ENCODE results near the gene CHSY1.
"Not testable (repeated sequence)": the region's sequence is repeated elsewhere in the genome, so short reads cannot be mapped to it uniquely, and the experiment has no call there.

The CHSY1 gene

GRCh38 chr15:101244036-101244781 lies 7.6 kb downstream of the CHSY1 start:
- DNase-seq: no peak

DNA sequence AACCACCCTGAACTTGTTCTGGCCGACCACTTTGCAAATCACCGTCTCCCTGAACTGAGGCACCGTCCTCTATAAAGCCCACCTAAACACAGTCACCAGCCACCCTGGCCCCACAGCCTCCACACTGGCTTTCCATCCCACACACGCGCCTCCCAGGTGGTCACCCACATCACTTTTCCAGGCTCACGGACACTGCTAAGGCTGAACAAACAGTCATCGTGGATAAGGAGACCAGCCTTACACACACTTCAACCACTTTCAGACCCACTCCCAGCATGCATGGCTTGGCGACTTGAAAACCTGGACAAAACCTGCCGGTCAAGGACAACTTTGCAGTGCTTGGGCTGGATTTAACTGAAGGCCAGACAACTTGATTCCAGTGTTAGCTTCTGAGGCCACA lies 8.4 kb downstream of the CHSY1 start:
- no peak for DNase-seq

DNA sequence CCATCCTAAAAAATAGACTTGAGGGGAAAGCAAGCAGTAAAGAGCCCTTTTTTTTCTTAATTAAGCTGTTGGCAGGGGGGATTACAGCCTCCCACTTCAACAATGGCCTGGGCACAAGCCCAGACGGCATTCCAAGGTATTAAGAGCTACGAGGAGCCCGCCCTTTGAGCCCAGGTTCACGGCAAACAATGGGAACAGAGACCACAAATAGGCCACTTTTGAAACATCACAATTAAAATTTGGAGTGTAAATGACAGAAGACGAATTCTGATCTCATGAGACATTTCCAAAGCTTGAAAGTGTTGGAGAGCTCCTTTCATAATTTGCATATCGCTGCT lies 8.9 kb downstream of the CHSY1 start:
- no peak for DNase-seq

GRCh38 chr15:101242160-101242998 lies 9.5 kb downstream of the CHSY1 start:
- peak; percentile 77 to 85 for DNase-seq

DNA sequence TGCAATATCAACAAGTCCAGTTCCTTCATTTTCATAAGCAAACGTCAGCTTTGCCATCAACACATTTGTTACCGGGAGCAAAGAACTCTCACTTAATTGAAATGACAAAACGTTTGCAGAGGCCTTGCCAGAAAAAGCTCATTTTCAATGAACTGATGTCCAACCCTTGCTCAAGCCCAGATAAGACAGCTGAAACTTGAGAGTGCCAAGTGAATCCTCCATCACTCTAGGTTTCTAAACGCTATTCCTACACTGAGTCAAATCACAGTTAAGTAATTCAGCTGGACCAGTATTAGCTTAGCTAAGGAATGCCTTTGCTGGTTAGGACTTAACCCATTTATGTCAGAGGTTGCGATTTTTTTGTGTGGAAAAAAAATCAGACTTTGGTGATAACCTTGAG lies 11.5 kb downstream of the CHSY1 start:
- no peak for DNase-seq

GRCh38 chr15:101239724-101240136 lies 12.1 kb downstream of the CHSY1 start:
- DNase-seq: peak; percentile 28 to 46

GRCh38 chr15:101237251-101237650 lies 14.6 kb downstream of the CHSY1 start:
- peak; percentile 45 to 60 for DNase-seq

- DNase-seq: no peak
Measured at GRCh38 chr15:101233651-101234280, 18.1 kb downstream of the CHSY1 start.

DNA sequence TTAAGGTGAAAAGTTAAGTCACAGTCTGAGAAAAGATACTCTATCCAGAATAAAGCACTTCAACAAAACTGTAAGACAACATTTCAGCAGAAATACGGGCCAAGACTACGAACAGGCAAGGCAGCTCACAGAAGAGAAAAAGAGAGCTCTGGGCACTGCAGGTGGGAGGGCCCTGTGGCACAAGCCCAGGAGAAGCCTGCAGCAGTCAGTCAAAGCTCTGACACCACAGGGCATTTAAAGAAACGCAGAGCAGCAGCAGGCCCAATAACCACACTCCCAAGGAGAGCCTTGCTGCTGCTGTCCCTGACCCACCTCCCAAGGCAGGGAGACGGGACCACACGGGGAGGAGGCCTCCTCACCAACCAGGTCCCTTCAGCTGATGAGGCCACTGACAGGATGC lies 19.2 kb downstream of the CHSY1 start:
- DNase-seq: no peak

- no peak for DNase-seq
Measured at GRCh38 chr15:101228313-101228712, 23.5 kb downstream of the CHSY1 start.

DNA sequence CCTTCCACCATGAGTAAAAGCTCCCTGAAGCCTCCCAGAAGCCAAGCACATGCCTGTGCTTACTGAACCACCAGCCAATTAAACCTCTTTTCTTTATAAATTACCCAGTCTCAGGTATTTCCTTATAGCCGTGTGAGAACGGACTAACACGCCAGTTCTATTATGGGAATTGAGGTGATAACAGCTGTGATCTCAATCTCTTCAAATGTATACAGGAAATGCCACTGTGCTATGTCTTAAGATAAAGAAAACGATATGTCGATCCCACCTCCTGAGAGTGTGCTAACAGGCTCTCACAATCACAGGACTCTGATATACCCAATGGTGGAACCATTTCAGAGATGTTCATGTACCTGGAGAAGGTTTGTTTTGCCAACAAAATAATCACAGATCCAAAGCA lies 26.2 kb downstream of the CHSY1 start:
- DNase-seq: no peak

GRCh38 chr15:101221902-101222301 lies 29.9 kb downstream of the CHSY1 start:
- no peak for DNase-seq

DNA sequence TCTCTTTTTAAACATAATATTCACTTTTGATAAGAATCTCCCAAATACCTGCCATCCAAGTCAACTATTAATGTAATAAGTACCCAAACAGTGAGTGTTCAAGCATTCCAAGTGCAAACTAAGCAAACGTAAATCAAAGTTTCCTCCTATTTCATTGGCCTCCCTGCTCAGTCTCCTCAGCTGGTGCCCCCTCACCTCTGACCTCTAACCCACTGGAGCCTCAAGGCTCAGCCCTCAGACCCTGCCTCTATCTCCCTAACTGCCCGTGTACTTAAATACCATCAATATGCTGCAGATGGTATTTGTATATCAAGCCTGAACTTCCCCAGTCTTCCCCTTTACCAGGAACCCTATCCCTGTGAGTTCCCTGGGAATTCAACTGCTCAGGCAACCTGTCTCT lies 31.8 kb downstream of the CHSY1 start:
- no peak for DNase-seq

- DNase-seq: no peak
Measured at GRCh38 chr15:101219441-101219840, 32.4 kb downstream of the CHSY1 start.

DNA sequence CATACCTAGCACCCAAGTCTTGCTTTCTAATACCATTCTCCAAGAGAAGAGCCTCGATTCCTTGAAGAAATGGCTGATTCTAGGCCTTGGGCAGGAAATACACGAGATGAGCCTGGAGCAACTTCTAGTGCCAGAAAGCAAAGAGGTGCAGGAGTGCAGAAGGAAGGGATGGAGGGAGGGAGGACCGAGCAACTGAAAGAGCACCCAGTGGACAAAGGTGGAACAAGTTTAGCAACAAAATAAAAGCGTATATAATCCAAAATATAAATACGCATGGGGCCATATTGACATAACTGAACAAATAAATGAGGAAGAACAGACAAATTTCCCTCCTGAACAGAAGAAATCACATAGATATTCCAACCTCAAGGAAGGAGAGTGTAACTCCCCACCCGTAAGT lies 34.4 kb downstream of the CHSY1 start:
- DNase-seq: no peak

GRCh38 chr15:101216100-101216499 lies 35.7 kb downstream of the CHSY1 start:
- no peak for DNase-seq

DNA sequence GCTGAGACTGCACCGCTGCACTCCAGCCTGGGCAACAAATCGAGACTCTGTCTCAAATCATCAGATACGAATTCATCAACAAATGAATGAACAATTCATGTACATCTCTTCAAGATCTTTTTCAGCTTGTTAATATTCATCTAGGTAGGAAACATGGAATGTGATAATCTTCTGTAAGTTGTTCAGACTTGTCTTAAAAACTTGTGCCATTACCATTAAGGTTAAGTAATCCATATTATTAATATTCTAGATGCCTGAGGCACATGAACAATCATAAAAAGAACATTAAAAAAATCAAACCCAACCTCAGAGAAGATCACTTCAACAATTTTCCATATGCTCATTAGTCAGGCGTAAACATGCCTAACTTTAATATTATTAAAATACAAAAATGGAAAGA lies 36.2 kb downstream of the CHSY1 start:
- no peak for DNase-seq

DNA sequence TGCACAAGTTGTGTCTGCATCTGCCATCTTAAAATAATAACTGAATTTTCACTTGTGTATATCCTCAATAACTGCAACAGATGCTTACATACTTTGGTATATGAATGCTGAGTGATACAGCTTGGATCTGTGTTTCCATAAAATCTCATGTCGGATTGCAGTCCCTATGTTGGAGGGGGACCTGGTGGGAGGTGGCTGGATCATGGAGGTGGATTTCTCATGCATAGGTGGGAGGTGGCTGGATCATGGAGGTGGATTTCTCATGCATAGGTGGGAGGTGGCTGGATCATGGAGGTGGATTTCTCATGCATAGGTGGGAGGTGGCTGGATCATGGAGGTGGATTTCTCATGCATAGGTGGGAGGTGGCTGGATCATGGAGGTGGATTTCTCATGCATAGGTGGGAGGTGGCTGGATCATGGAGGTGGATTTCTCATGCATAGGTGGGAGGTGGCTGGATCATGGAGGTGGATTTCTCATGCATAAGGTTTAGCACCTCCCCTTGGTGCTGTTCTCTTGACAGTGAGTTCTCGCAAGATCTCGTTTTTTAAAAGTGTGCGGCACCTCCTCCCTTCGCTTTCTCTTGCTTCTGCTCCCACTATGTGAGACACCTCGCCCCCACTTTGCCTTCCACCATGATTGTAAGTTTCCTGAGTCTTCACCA lies 37.3 kb downstream of the CHSY1 start:
- DNase-seq: not testable (repeated sequence)

- DNase-seq: no peak
Measured at GRCh38 chr15:101213570-101213969, 38.3 kb downstream of the CHSY1 start.

DNA sequence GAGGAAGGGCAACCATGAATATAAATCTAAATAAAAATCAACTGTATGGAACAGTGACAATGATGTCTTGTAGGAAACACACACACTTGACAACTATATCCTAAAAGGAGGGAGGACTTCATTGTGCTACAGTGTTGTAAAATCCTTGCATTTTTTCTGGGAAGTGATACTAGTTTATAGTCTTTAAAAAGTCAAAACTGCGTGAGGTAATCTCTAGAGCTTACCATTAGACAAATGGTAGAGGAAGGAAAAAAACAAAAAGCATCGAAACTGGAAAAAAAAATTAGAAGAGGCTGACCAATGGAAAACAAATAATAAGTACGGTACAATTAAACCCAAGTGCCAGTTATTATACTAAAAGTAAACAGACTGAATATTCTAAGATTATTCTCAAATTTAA lies 38.7 kb downstream of the CHSY1 start:
- DNase-seq: peak in 1 of 2 donors; percentile 41

DNA sequence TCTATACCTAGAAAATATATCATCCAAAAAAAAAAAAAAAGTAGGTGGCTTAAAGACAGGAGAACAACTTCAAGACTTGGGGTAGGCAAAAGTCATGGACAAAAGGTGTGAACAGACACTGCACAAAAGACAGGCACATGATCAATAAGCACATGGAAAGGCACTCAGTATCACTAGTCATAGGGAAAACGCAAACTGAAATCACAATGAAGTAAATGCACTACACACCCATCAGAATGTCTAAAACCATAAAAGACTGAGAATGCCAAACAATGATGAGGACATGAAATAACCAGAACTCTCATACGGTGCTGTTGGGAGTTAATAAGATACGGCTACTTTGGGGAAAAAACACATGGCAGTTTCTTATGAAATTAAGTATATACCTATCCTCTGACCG lies 40.0 kb downstream of the CHSY1 start:
- DNase-seq: no peak

GRCh38 chr15:101210466-101210865 lies 41.4 kb downstream of the CHSY1 start:
- DNase-seq: peak in 1 of 2 donors; percentile 42

DNA sequence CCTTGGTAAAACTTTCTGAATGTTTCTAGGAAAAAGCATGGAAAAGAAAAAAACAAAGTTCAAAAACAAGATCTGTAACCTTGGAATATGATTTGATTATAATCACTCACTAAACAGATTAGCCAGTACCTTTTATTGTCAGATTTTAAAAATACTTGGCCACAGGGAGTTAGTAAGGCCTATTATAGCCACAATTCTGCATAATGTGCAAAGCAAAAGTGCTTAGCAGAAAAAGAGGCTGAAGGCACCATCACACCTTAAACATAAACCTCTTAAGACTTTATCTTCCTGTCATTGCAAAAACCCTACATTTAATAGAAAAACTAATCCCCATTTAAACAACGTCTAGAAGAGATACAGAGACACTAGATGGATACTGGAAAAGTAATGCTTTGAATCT lies 41.8 kb downstream of the CHSY1 start:
- no peak for DNase-seq
